RWPE1 (cell line): ENCODE measurements around the gene LYRM1.

ENCODE experiments used
- CTCF ChIA-PET: fragments of 350-600 bp; sonication (Branson Sonifier 250); formaldehyde crosslinking; extraction: SDS; loops from one replicate; lab custom pipeline; 2021; lab: Yijun Ruan, JAX
- POLR2A ChIA-PET: fragments of 400-600 bp; formaldehyde crosslinking; extraction: SDS; loops from one replicate; lab custom pipeline; 2020; ENCODE audit warnings: antibody characterized with exemption; ENCODE audit not compliant: low non-redundant PET; lab: Yijun Ruan, JAX
- DNase-seq: peaks from one replicate; pipeline ENCODE4 v3.0.0; 2012; ENCODE audit warnings: low spot score
- H3K27ac ChIP-seq: fragments of 450-650 bp; 2 replicates; pipeline ENCODE4 v1.5.1; 2017
- CTCF ChIP-seq: fragments of 450-650 bp; conservative IDR thresholded peaks from 2 replicates; pipeline ENCODE4 v1.5.1; 2017; ENCODE audit warnings: low read depth, mild to moderate bottlenecking

LYRM1 gene

GRCh38 chr16:20871258-20871657 lies 29.3 kb upstream of the LYRM1 start:
- ChIA-PET POLR2A (no interaction called here), CTCF (interaction anchor here (0.6 kb wide), 1 partner anchor 192 kb away, joined by 3 read pairs; no protein-coding TSS in a partner anchor)
- no peak for TF ChIP-seq CTCF
- DNase-seq, result no peak
- no peak overlapping the region for H3K27ac ChIP-seq

GRCh38 chr16:20871941-20872815 lies 28.4 kb upstream of the LYRM1 start:
- H3K27ac ChIP-seq, result no peak overlapping the region
- no peak for TF ChIP-seq CTCF
- CTCF ChIA-PET, result interaction anchor here (0.6 kb wide), 1 partner anchor 191 kb away, joined by 3 read pairs; no protein-coding TSS in a partner anchor
- DNase-seq, result no peak
- POLR2A ChIA-PET, result no interaction called here

GRCh38 chr16:20873331-20873730 lies 27.2 kb upstream of the LYRM1 start:
- DNase-seq, result no peak
- ChIA-PET POLR2A (no interaction called here), CTCF (interaction anchor here (1.4 kb wide), 1 partner anchor 13 kb away, joined by 7 read pairs; no protein-coding TSS in a partner anchor)
- H3K27ac ChIP-seq, result no peak overlapping the region
- TF ChIP-seq CTCF, result no peak

- TF ChIP-seq CTCF, result no peak
- ChIA-PET CTCF (interaction anchor here (0.6 to 1.4 kb wide), 2 partner anchors 12 to 16 kb away, joined by 3 to 7 read pairs; no protein-coding TSS in a partner anchor), POLR2A (no interaction called here)
- no peak overlapping the region for H3K27ac ChIP-seq
- no peak for DNase-seq
These were observed 26.4 kb upstream of the LYRM1 start for GRCh38 chr16:20874088-20874581.

GRCh38 chr16:20875355-20875650 lies 25.3 kb upstream of the LYRM1 start:
- no peak overlapping the region for H3K27ac ChIP-seq
- ChIA-PET CTCF (interaction anchor here (0.7 to 0.9 kb wide), 2 partner anchors 8 to 178 kb away, joined by 3 to 4 read pairs; no protein-coding TSS in a partner anchor), POLR2A (no interaction called here)
- TF ChIP-seq CTCF, result no peak
- no peak for DNase-seq

GRCh38 chr16:20878682-20879147 lies 21.9 kb upstream of the LYRM1 start:
- ChIA-PET POLR2A (no interaction called here), CTCF (no interaction called here)
- TF ChIP-seq CTCF, result no peak
- DNase-seq, result no peak
- peak overlapping the region; percentile 72 for H3K27ac ChIP-seq
